SHP77 (cell line): ENCODE data around the gene RNF31.
A peak's percentile ranks its signal among the peaks of the same experiment; 100 is the strongest.

Experiments used
- DNase-seq, 2 experiments: peaks; one replicate each; lab custom pipeline; 2025; lab: John Stamatoyannopoulos, UW

The RNF31 gene

GRCh38 chr14:24182110-24182882 is 35.0 kb downstream of the RNF31 start:
- no peak for DNase-seq

GRCh38 chr14:24183014-24183481 is 35.8 kb downstream of the RNF31 start:
- DNase-seq = no peak

- no peak for DNase-seq
Observed at GRCh38 chr14:24184104-24184970, 37.0 kb downstream of the RNF31 start.

- no peak for DNase-seq
Observed at GRCh38 chr14:24185026-24185425, 37.7 kb downstream of the RNF31 start.

- no peak for DNase-seq
Observed at GRCh38 chr14:24185741-24186140, 38.4 kb downstream of the RNF31 start.

GRCh38 chr14:24186831-24187538 is 39.7 kb downstream of the RNF31 start:
- DNase-seq = no peak

- DNase-seq = no peak
Observed at GRCh38 chr14:24187539-24187915, 40.2 kb downstream of the RNF31 start.

GRCh38 chr14:24188251-24189058 is 41.2 kb downstream of the RNF31 start, which contains the start of gene IPO4:
TSS of gene IPO4 (minus strand) at chr14:24188816. CDS start at chr14:24188787, 29 bp downstream.
- DNase-seq = peak; percentile 99

GRCh38 chr14:24189059-24189375 is 41.7 kb downstream of the RNF31 start:
- no peak for DNase-seq

- no peak for DNase-seq
Observed at GRCh38 chr14:24189460-24189859, 42.2 kb downstream of the RNF31 start.

GRCh38 chr14:24190416-24190815 is 43.1 kb downstream of the RNF31 start:
- no peak for DNase-seq

- DNase-seq = no peak
Observed at GRCh38 chr14:24192933-24193332, 45.6 kb downstream of the RNF31 start.

- DNase-seq = no peak
Observed at GRCh38 chr14:24194186-24194872, 47.0 kb downstream of the RNF31 start.

GRCh38 chr14:24194873-24195185 is 47.5 kb downstream of the RNF31 start:
- DNase-seq = no peak

- peak; percentile 82 to 88 for DNase-seq
Observed at GRCh38 chr14:24195186-24196070, 48.1 kb downstream of the RNF31 start, which contains the start of gene TM9SF1. TSS of gene TM9SF1 (minus strand) at chr14:24195441. CDS start at chr14:24195019, 422 bp downstream.

- DNase-seq = peak; percentile 12 to 25
Observed at GRCh38 chr14:24196071-24197055, 49.1 kb downstream of the RNF31 start.

GRCh38 chr14:24197056-24197450 is 49.8 kb downstream of the RNF31 start:
- DNase-seq = no peak

GRCh38 chr14:24198814-24199524 is 51.7 kb downstream of the RNF31 start:
- DNase-seq = no peak
